Ishikawa (cell line): ENCODE results near the gene AP3B1.

Source experiments
- CEBPB ChIP-seq: IDR thresholded peaks from 2 replicates; pipeline ENCODE4 v1.6.1; 2012
- CREB1 ChIP-seq: IDR thresholded peaks from 2 replicates; pipeline ENCODE4 v1.6.1; 2012; ENCODE audit warnings: low read depth
- EGR1 ChIP-seq: IDR thresholded peaks from 2 replicates; pipeline ENCODE4 v1.6.1; 2012
- EP300 ChIP-seq: IDR thresholded peaks from 2 replicates; pipeline ENCODE4 v1.6.1; 2012; ENCODE audit warnings: borderline replicate concordance
- FOXM1 ChIP-seq: IDR thresholded peaks from 2 replicates; pipeline ENCODE4 v1.6.1; 2012; ENCODE audit warnings: low read depth, borderline replicate concordance
- MAX ChIP-seq: IDR thresholded peaks from 2 replicates; pipeline ENCODE4 v1.6.1; 2012
- NFIC ChIP-seq: IDR thresholded peaks from 2 replicates; pipeline ENCODE4 v1.6.1; 2012
- RAD21 ChIP-seq: IDR thresholded peaks from 2 replicates; pipeline ENCODE4 v1.6.1; 2012; ENCODE audit warnings: low read depth
- USF1 ChIP-seq: IDR thresholded peaks from 2 replicates; pipeline ENCODE4 v1.6.1; 2012
- YY1 ChIP-seq: IDR thresholded peaks from 2 replicates; pipeline ENCODE4 v1.6.1; 2012; ENCODE audit warnings: low read depth

GRCh38 chr5:78289911-78290310, 4.6 kb downstream of the AP3B1 start:
- no peak for TF ChIP-seq EGR1
- no peak for TF ChIP-seq EP300
- TF ChIP-seq CEBPB, result no peak
- no peak for TF ChIP-seq CREB1
- no peak for TF ChIP-seq MAX
- no peak for TF ChIP-seq YY1
- no peak for TF ChIP-seq USF1
- TF ChIP-seq FOXM1, result no peak
- no peak for TF ChIP-seq NFIC
- no peak for TF ChIP-seq RAD21
